Parathyroid adenoma (tissue), 2 donors: ENCODE data around the gene ATF4.

Experiments used
- H2AFZ ChIP-seq: fragments of 300-600 bp; sonication (generic); one replicate; pipeline ENCODE4 v1.7.0; 2017; ENCODE audit warnings: antibody characterized with exemption, mild to moderate bottlenecking
- H3K27ac ChIP-seq: fragments of 300-600 bp; sonication (generic); one replicate; pipeline ENCODE4 v1.7.0; 2017
- H3K27me3 ChIP-seq: fragments of 300-600 bp; sonication (generic); one replicate; pipeline ENCODE4 v1.7.0; 2017; ENCODE audit warnings: low read length; ENCODE audit not compliant: control insufficient read depth, insufficient read depth
- H3K36me3 ChIP-seq: fragments of 300-600 bp; sonication (generic); one replicate; pipeline ENCODE4 v1.7.0; 2017; ENCODE audit warnings: low read length; ENCODE audit not compliant: control insufficient read depth, insufficient read depth
- H3K4me1 ChIP-seq: fragments of 300-600 bp; sonication (generic); one replicate; pipeline ENCODE4 v1.7.0; 2017; ENCODE audit warnings: control low read depth
- H3K4me2 ChIP-seq: fragments of 300-600 bp; sonication (generic); one replicate; pipeline ENCODE4 v1.7.0; 2017; ENCODE audit warnings: low read length
- H3K4me3 ChIP-seq: fragments of 300-600 bp; sonication (generic); one replicate; pipeline ENCODE4 v1.7.0; 2017; ENCODE audit warnings: low read depth, low read length
- H3K79me2 ChIP-seq: fragments of 300-600 bp; sonication (generic); one replicate; pipeline ENCODE4 v1.7.0; 2017; ENCODE audit warnings: control low read depth
- H3K9ac ChIP-seq: fragments of 300-600 bp; sonication (generic); one replicate; pipeline ENCODE4 v1.7.0; 2017; ENCODE audit warnings: mild to moderate bottlenecking
- H3K9me3 ChIP-seq: fragments of 300-600 bp; sonication (generic); one replicate; pipeline ENCODE4 v1.7.0; 2017; ENCODE audit warnings: low read length; ENCODE audit not compliant: control insufficient read depth
- CTCF ChIP-seq: fragments of 300-600 bp; sonication (generic); IDR thresholded peaks from one replicate; pipeline ENCODE4 v1.7.0; 2017; ENCODE audit warnings: antibody characterized with exemption, mild to moderate bottlenecking
- donor health status: primary hyperparathyroidism.

The ATF4 gene, protein sequence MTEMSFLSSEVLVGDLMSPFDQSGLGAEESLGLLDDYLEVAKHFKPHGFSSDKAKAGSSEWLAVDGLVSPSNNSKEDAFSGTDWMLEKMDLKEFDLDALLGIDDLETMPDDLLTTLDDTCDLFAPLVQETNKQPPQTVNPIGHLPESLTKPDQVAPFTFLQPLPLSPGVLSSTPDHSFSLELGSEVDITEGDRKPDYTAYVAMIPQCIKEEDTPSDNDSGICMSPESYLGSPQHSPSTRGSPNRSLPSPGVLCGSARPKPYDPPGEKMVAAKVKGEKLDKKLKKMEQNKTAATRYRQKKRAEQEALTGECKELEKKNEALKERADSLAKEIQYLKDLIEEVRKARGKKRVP

DNA sequence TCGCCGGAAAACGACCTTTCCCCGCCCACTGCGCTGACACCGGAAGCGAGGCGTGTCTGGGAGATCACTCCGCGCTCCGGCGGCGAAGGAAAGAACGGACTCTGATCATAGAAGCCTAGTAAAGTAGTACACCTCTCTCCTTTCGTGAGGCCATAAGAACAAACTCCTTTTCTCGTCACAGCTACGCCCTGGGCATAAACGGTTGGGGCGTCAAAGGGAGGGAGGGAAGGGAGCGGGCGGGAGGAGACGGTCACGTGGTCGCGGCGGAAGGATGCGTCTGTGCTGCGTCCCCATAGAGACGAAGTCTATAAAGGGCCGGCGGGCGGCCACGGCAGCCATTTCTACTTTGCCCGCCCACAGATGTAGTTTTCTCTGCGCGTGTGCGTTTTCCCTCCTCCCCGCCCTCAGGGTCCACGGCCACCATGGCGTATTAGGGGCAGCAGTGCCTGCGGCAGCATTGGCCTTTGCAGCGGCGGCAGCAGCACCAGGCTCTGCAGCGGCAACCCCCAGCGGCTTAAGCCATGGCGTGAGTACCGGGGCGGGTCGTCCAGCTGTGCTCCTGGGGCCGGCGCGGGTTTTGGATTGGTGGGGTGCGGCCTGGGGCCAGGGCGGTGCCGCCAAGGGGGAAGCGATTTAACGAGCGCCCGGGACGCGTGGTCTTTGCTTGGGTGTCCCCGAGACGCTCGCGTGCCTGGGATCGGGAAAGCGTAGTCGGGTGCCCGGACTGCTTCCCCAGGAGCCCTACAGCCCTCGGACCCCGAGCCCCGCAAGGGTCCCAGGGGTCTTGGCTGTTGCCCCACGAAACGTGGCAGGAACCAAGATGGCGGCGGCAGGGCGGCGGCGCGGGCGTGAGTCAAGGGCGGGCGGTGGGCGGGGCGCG, at the start of gene ATF4:
TSS of gene ATF4 (plus strand) at position 337 of the 880 bp plus-strand sequence. CDS start 884 bp downstream, outside the sequence.
- Histone ChIP-seq H3K27me3 (no peaks in the 10 kb centered on the region), H3K36me3 (no peaks in the 10 kb centered on the region), H3K27ac (peak within 1 kb of the TSS; percentile 100), H3K79me2 (peaks cover 13% of the 10 kb centered on the region), H3K4me1 (peaks cover 19% of the 10 kb centered on the region), H3K4me3 (peak within 1 kb of the TSS; percentile 100), H3K4me2 (peak within 1 kb of the TSS; percentile 96), H3K9ac (peak within 1 kb of the TSS; percentile 100), H2AFZ (peak within 1 kb of the TSS; percentile 90), H3K9me3 (no peaks in the 10 kb centered on the region)
- TF ChIP-seq CTCF: no peak

DNA sequence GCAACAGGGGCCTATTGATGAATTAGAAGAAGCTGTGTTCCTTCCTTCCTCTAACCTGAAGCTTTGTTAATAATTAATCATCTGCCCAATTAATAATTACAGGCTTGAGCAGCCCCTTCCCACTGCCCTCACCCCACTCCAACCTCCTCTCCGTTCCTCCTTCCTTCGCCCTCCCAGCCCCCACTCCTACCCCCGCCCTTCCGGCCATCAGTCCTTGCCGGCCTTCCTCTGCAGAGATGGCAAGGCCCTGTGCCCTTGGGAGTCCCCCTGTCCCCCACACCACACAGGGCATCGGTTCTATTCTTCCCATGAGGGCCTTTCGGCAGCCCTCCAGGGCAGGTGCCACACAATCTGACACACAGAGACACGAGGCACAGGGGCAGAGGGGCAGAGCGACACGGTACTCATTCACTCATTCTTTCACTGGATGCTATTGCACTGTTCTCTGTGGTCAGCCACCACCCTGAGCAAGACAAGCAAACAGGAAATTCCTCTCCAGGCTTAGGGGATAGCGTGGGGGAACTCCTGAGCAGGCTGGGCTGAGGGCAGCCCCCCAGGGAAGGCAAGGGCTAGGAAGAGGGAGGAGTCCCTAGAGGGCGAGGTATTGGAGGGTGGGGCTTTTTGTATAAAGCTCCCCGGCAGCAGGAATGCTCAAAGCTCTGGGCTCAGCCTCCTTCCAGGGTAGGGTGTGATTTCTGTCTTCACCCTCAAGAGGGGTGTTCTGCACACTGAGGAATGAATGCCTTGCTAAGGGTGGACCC, 48.8 kb upstream of the ATF4 start:
- no peak for TF ChIP-seq CTCF
- Histone ChIP-seq H3K4me2 (no peak overlapping the region), H3K27ac (peak overlapping the region; percentile 24), H3K36me3 (no peaks in the 10 kb centered on the region), H3K9me3 (no peaks in the 10 kb centered on the region), H2AFZ (no peak overlapping the region), H3K9ac (no peak overlapping the region), H3K4me1 (no peaks in the 10 kb centered on the region), H3K4me3 (no peak overlapping the region), H3K79me2 (no peaks in the 10 kb centered on the region), H3K27me3 (no peaks in the 10 kb centered on the region)

DNA sequence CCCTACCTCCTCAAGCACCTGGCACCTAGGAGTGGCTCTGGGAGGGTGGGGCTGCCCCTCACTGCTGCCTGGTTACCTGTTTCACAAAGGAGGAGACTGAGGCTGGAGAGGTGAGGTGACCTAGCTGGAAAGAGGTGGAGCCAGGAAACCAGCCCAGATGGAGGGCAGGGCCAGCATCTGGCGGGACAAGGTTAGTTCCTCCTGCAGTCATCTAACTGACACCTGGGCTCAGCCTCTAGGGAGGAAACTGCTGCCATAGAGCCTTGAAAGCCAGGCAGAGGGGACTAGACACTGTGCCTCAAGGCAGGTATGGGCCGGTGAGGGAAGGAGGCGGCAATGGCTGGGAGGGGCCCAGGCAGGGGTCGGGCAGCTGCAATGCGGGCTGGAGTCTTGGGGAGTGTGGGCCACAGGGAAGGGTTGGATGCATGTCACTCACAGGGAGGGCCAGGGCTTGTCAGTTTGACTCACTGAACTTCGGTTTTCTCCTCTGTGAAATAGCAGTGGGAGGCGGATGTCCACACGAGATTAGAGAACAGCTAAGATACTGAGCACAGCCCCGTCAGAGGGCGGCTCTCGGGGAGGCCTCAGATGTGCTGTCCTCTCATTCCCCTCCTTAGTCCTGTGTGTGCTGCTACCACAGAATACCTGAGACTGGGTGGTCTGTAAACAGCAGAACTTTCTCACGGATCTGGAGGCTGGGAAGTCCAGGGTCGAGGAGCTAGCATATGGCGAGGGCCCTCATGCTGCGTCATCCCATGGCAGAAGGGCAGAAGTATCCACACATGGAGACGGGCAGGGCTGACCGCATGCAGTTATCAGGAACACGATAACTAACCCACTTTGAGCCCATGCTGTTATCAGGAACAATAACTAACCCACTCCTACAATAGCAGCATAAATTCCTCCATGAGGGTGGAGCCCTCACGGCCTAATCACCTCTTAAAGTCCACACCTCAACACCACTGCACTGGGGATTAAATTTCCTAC, 47.5 kb upstream of the ATF4 start:
- Histone ChIP-seq H3K4me3 (no peak overlapping the region), H3K9ac (no peak overlapping the region), H3K79me2 (no peaks in the 10 kb centered on the region), H3K4me1 (no peaks in the 10 kb centered on the region), H3K27me3 (no peaks in the 10 kb centered on the region), H2AFZ (no peak overlapping the region), H3K4me2 (no peak overlapping the region), H3K36me3 (no peaks in the 10 kb centered on the region), H3K27ac (peak overlapping the region; percentile 24), H3K9me3 (no peaks in the 10 kb centered on the region)
- no peak for TF ChIP-seq CTCF

DNA sequence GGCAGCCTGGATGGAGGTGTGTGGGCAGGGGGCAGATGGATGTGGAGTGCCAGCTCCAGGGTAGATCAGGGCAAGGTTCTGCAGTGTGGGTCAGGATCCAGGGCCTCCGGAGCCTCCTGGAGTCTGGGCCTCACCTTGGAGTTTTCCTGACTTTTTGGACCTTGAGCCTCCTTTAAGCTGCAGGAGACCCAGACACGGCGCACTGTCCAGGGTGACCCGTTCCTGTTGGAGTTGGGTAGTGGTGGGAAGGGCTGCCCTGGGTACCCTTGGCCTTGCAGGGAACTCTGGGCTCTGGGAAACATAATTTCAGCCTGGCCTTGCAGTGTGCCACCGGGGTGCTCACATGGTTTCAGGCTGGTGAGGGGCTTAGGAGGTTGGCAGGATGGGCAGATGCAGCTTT, 46.5 kb upstream of the ATF4 start:
- H3K27me3 ChIP-seq: no peaks in the 10 kb centered on the region
- H3K36me3 ChIP-seq: no peaks in the 10 kb centered on the region
- H3K9me3 ChIP-seq: no peaks in the 10 kb centered on the region
- no peaks in the 10 kb centered on the region for H3K4me1 ChIP-seq
- no peak overlapping the region for H3K27ac ChIP-seq
- no peaks in the 10 kb centered on the region for H3K79me2 ChIP-seq
- H3K4me3 ChIP-seq: no peak overlapping the region
- no peak overlapping the region for H2AFZ ChIP-seq
- no peak for TF ChIP-seq CTCF
- H3K9ac ChIP-seq: no peak overlapping the region
- no peak overlapping the region for H3K4me2 ChIP-seq
